Activated CD4-positive, CD25-positive, alpha-beta regulatory T cell treated with anti-CD3 and anti-CD28 coated beads, Interleukin-2, amount 50 U/mL, for 24 hours (primary cell): ENCODE results near the gene DLEC1.

ENCODE experiments used
- ATAC-seq, 2 donors: fragments of 150-1000 bp; cut with Tn5 transposase; one replicate each; pipeline ENCODE4 v1.10.0; 2021; ENCODE audit warnings: mild to moderate bottlenecking in 1 of 2, moderate library complexity in 1 of 2

The DLEC1 gene

DNA sequence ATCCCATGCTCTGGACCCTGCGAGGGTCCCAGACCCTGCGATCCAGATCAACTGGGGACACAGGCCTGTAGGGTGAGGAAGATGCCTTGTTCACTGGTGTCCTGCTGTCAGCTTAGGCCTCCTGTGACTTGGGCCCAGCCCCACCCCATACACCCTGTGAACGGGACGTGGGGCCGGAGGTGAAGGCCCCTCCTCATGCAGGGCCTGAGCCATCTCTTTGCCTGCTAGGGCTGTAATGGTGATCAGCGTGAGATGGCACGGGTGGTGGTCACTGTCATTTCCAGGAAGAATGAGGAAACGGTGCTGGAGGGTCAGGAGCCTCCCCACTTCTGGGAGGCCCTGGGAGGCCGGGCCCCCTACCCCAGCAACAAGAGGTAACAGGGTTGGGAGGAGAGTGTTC lies 36.1 kb upstream of the DLEC1 start:
- ATAC-seq: no peak

DNA sequence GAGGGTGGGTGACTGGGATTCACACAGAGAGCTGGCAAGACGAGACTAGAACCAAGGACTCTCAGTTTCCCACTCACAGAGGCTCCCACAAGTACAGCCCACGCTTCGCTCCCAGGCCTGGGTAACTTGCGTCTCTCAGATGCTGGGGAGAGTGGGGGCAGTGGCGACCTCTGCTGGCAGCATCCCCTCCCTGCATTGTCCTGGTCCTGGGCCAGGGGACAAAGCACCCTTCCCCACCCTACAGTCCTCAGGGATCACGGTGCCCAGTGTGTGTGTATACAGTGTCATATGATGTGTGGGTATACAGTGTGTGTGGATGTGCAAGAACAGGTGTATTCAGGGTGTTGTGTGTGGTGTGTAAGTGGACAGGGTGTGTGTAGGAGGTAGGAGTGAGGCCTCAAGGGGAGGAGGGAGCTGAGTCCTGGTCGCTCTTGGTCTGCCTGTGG lies 35.6 kb upstream of the DLEC1 start:
- peak; percentile 11 to 21 for ATAC-seq

DNA sequence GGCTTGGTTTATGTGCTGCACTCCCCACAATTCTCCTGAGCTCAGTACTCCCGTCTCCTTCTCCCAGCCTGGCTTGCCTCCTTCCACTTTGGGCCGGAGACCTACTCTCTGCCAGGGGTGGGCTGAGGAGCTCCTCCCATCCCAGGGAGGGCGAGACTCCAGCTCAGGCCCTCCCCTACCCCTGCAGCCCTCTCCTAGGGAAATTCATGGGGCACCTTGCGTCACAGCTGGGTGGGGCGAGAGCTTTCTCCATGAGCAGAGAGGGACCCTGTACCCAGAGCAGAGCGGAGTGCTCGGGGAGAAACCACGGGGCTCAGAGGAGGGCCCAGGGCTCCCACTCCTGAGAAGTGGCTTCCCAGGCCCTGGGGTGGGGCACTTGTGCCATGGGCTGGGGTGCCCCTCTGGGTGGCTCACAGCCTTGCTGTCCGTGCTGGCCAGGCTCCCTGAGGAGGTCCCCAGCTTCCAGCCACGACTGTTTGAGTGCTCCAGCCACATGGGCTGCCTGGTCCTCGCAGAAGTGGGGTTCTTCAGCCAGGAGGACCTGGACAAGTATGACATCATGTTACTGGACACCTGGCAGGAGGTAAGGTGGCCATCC lies 35.1 kb upstream of the DLEC1 start:
- ATAC-seq: no peak

DNA sequence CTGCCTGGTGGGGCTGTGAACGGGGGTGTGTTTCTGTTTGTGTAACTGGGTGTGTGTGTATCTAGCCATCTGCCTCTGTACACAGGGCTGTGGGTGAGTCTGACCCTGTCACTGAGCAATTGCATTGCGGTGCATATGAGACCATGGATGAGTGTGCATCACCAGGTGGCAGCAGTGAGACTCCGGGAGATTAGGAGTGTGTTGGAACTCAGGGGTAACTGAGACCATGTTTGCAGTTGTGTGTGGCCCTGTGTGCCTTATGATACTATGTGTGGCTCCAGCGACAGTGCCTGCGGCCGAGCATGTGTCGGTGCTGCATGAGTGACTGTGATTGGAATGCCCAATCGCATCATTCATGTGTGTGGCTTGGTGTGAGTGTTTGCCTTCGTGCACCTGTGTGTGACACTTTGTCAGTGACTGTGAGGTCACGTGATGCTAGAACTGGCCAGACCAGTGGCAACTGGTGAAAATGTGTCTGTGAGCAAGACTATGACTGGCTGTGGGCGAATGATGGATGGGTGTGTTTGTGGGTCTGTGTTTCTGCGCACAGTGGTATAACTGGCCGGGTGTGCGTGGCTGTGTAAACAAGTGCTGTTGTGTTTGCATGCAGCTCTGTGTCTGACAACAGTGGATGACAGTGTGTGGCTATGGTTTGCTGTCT lies 34.5 kb upstream of the DLEC1 start:
- peak; percentile 77 to 78 for ATAC-seq

DNA sequence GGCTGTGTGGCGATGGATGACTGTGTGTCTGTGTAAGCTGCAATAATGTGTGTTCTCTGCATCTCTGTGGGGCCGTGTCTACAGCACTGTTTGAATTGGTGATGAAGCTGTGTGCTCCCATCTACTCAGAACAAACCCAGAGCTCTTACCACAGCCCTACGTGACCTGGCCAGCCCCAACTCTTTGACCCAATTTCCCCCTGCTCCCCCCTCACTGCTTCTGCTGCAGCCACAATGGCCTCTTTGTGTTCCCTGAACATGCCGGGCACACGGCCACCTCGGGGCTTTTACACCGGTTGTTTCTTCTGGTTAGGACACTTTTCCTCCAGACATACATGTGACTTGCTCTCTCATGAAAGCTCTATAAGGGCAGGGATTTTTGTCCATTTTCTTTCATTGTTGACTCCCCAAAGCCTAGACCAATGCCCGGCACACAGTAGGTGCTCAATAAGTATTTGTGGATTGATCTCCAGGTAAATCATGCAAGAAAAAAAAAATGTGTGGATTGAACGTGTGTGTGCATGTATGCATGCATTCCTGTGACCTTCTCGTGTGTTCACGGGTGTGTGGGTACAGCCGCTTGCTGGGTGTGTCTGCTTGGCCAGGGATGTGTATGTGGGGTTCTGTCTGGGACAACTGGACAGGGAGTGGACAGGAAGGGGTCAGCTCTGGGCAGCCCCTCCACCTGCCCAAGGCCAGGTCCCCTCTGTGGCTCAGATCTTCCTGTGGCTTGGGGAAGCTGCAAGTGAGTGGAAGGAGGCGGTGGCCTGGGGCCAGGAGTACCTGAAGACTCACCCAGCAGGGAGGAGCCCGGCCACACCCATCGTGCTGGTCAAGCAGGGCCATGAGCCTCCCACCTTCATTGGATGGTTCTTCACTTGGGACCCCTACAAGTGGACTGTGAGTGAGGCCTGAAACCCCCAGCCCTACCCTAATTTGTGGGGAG lies 33.7 kb upstream of the DLEC1 start:
- ATAC-seq: no peak

DNA sequence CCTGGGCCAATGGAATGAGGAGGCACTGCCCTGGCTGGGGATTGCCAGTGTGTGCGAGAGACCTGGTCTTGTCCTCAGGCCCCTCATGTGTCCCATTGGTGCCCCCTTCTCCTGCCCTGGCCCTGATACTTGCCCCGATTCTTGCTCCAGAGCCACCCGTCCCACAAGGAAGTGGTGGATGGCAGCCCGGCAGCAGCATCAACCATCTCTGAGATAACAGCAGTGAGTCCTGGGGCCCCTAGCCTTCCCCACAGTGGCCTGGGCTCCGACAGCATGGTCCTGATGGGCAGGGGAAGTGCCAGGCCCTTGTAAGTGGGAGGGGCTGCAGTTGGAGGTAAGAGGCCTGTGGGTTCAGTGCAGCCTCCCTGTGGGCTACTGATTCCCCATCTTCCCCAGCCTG lies 33.0 kb upstream of the DLEC1 start:
- ATAC-seq: no peak

DNA sequence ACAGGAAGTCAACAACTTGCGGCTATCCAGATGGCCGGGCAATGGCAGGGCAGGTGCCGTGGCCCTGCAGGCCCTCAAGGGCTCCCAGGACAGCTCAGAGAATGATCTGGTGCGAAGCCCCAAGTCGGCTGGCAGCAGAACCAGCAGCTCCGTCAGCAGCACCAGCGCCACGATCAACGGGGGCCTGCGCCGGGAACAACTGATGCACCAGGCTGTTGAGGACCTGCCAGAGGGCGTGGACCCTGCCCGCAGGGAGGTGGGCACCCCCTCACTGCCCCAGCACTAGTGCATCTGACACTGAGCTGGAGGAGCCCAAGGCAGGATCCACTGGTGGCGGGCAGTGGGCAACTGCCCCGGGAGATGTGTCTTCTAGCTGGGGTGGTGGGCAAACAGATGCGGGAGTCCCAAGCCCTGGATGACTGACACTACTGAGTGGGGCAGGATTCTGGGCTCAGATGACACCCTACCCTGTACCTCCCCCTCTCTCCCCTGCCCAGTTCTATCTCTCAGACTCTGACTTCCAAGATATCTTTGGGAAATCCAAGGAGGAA lies 32.5 kb upstream of the DLEC1 start:
- ATAC-seq: no peak

DNA sequence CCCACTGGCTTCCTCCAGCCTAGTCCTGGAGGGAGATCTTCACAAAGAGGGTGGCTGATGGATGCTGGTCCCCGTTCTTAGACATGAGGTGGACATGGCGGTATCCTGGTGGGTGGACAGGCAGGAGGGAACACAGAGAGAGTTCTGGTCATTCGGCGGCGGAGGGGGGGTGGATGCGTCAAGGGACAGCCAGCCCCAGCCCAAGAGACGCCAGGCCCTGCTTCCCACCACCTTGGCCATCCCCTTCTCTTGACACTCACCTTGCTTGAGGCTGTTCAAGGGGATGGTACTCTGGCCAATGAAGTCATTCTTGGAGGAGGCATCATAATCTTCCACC lies 31.3 kb upstream of the DLEC1 start:
- ATAC-seq: no peak

DNA sequence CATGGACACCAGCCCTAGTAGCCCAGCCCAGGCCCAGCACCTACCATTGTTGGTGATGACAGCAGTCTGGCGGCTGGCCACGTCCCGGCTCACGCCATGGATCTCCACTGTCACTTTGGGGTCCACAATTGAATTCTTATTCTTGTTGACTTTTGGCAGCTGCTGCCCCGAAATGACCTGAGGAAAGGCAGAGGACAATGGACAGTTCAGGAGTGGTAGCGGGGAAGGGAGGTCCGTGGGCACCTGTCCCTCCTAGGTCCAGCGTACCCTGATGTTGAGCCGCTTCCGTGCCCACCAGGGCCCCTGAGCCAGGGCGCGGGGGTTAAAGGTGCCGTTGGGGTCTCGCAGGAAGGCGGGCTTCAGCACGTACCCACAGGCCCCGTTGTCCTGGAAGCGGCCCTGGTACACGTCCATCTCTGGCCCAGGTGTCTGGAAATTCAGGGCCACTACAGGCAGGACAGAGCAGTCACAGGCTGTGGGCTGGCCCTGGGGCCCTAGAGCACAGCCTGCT lies 30.8 kb upstream of the DLEC1 start:
- ATAC-seq: no peak

DNA sequence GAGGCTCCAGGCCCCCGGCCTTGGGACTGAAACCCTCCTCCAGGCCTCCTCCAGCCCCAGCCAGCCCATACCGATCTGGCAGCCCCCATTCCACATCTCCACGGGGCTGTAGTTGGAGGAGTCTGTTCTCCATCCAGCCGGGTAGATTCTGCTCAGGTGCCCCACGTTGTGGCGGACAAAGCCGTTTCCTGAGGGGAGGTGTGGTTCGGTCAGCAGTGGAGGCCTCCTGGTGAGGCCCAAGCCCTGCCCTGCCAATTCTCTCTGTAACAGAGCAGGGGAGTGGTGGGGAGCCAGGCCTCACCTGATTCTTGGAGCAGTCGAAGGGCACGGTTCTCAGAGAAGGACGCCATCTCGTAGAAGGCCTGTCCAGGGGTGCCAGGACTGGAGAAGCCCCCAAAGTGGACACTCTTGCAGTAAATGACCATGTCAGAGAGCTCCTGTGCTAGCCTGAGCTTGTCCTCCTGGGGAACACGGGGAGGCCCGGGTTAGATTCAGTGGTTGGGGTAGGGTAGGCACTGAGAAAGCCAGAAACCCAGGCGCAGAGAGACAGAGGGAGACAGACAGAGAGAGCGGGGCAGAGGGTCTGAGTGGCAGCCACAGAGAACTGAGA lies 29.9 kb upstream of the DLEC1 start:
- no peak for ATAC-seq

DNA sequence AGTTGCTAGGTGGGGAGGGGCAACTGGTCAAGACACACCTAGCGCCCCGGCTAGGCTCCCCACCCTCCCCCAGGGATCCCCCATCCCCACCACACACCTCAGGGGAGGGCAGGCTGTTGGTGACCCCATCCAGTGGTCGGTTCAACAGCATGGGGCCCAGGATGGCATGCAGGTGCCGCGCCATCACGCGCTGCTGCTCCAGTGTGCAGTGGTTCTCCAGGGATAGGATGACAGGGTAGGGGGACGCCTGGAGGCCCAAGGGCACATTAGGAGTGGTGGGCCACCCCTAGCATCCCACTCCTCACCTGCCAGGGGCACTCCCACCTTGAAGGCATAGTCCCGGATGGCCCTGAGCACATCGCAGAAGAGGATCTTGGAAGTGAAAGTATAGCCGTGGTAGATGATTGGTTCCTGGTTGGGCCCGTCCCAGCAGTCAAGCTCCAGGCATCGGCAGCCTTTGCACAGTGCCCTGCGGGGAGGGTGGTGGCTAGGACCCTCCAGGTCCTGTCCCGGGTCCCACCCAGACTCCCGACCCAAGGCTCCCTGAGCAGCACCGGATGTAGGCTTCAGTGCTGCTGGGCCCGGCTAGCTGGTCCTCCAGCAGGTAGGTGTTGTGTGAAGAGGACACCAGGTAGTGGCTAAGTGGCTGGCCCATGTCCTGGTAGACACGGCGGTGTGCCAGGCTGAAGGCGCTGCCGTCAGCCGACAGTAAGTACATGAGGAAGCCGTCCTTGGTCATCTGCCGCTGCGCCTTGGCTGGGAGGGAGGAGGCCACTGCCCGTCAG lies 29.0 kb upstream of the DLEC1 start:
- ATAC-seq: peak in 1 of 2 donors; percentile 24

DNA sequence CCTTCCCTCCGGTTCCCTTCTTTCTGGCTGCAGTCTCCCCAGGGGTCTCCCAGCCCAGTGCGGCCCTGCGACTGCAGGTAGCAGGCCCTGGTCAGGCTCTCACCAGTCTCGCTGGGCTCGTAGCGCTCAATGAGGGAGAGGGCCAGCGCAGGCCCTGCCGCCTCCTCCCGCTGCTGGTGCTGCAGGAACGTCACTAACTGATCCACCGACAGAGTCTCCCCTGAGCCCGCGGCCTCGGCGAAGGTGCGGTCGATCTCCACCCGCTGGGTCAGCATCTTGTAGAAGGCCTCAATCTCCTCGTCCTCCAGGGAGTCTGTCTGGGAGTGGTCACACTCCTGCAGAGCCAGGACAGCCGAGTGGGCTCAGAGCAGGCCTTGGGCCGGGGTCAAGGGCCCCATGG lies 27.9 kb upstream of the DLEC1 start:
- ATAC-seq: no peak

DNA sequence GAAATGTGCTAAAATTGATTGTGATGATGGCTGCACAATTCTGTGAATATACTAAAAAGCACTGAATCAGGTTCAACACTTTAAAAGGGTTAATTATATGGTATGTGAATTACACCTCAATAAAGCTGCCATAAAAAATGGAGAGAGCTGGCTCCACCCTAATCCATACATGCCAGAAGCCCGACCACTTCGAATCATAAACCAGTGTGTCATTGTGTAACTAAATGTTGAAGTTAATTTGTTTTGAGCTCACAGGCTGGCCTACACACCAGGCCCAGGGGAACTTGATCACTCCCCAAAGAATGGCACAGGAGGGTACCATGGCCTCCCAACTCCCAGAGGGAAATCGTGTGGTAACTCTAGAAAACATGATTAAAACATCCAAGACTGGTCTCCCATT lies 23.5 kb upstream of the DLEC1 start:
- no peak for ATAC-seq

DNA sequence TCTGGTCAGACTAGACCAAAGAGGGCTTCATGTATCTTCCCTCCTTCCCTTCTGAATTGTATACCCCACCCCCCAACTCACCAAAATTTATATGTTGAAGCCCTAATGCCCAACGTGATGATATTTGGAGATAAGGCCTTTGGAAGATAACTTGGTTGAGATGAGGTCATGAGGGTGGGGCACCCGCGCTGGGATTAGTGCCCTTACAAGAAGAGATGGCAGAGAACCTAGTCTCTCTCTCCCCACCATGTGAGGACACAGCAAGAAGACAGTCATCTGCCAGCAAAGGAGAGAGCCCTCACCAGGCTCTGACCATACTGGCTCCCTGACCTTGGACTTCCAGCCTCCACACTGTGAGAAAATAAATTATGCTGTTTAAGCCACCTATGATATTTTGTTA lies 23.0 kb upstream of the DLEC1 start:
- no peak for ATAC-seq

DNA sequence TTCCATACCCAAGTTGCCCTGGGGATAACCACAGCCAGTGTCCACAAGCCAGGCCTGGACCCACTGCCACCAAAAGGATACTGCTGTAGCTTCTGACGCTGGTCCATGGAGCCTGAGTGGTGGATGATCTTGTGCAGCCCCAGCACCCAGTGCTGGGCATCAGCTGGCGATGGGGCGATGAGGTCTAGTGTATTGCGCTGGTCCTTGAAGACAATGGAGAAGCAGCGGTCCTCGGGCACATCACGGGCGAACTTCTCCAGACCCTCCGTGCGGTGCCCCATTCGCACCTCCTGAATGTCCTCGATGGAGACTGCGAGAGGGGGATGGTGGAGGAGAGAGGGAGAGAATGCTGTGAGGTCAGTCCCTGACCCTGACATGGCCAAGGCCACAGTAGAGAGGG lies 22.6 kb upstream of the DLEC1 start:
- no peak for ATAC-seq

DNA sequence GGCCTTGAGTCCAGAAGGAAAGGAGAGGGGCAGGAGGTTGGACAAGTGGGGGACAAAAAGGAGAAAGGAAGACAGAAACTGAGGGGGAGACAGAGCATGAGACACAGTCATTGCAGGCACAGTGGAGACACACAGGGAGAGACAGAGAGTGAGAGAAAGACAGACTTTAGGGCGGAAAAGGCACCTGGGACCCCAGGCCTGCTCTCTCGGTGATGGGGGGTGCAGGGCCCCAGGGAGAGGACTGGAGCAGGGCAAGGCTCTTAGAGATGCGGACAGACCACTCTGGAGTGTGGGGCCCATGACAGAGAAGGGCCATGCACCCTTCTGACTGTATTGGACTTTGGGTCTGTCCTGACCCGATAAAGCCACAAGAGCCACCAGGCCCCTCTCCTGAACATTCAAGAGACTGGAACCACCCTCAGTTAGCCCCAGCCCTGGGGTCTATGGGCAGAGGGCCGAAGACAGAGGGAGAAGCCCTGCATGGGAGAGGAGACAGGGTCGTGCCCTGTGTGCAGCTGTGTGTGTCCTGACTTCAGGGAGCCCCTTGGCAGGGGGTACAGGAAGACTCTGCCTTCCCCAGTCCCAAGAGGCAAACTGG lies 22.1 kb upstream of the DLEC1 start:
- no peak for ATAC-seq

DNA sequence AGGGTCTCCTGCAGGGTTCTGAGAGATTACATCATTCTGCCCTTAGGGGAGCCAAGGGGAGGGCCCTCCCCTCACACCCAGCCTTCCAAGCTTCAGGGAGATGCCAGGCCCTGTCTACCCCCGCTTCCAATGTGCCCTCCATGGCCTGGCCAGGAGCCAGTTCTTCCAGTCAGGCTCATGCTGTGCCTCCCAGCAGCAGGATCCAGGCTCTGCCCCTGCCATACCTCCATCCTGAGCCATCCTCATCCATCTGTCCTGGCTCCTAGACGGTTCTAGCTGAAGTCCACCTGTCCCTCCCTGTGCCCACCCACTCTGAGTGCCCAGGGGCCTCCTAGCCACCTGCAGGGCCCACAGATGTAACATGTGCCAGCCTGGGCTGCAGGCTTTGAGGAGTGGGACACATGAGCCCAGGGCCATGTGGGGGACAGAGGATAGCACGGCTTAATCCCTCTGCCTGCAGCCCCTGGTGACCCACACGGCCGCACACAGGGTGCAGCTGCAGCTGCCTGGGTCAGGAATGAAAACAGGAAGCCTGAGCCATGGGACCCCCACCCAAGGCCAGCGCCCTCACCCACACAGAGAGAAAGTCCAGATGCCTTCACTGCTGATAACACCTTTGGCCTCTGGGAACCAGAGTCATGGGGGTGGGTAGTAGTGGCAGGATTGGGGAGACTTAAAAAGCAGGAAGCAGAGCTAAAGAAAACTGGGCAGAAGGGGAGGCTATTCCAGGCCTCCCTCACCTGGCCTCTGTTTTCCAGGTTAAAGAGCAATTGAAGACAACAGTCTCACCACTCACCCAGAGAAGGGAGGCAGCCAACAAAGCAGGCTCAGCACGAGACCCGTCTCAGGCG lies 21.3 kb upstream of the DLEC1 start:
- ATAC-seq: no peak

DNA sequence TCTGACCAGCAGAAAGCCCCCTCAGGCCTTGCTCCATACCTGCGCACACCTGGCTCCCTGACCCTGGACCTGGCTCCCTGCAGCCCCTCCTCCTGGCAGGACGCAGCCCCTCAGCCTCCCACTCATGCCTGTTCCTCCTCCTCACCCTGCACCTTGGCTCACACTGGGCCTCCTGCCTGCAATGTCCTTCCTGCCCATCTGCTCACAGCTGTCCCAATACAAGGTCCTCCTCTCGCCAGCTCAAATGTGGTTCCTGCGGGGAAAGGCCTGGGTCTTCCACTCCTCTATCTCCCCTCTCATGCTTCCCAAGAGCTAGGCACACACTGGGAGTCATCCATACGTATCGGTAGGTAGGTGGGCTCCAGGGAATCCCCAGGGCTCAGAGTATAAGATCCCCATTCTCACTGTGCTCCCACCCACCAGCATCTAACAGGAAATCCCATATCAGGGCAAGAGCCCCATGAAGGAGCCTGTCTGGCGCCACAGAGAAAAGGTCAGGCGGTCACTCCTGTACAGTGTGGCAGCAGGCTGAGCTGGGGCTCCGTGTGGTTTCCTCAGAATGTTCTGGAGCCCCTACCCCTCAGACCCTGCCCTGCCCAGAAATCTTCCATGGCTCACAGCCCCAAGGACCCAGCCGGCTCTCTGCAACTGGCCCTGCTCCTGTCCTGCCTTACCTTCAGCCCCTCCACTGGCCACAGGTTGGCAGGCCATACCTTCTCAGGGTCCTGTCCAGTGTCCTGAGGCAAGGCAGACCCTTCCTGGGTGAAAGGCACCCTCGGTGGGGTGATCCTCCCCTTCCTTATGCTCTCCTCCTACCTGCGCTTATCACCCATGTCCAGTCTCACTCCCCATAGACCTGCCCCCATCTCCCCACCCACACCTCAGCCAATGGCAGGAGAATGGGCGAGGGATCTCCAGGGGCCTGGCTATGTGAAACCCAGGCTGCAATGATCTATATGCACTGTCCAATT lies 20.4 kb upstream of the DLEC1 start:
- ATAC-seq: no peak

DNA sequence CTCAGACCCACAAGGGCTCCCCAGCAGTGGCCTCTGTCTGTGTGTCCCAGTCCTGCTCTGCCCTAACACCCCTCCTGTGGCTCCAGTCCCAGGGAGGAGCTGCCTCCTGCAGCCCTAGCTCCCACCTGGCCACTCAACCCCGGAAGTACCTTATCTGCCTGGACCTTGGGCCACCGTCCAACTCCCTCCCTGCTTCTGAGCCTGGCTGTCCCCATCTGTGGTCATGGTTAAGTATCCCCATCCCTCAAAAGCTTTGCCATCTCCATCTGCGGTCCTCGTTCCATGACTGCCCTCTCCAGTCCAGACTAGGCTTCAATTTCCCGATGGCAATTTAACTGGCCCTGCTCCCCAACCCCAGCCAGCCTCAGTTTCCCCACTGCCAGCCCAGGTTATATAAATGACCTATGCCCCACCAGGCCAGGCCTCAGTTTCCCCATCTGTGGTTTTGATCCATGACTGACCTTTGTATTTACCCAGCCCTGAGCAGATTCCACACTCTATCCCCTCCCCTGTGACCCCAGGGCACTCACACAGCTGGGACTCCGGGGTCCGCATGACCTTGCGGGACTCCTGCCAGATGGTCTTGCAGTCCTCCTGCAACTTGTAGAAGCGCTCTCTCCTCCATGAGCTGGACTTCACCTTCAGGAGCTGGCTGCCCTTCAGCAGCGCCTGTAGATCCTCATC lies 19.2 kb upstream of the DLEC1 start:
- no peak for ATAC-seq
